NCI-H774 (cell line): ENCODE data around the gene DYNLL2.
A peak's percentile ranks its signal among the peaks of the same experiment; 100 is the strongest.
"Not testable (repeated sequence)": the region's sequence is repeated elsewhere in the genome, so short reads cannot be mapped to it uniquely, and the experiment has no call there.

Source experiments
- DNase-seq: peaks from one replicate; lab custom pipeline; 2025; lab: John Stamatoyannopoulos, UW

The DYNLL2 gene

GRCh38 chr17:58101898-58102297 lies 18.7 kb downstream of the DYNLL2 start:
- not testable (repeated sequence) for DNase-seq

DNA sequence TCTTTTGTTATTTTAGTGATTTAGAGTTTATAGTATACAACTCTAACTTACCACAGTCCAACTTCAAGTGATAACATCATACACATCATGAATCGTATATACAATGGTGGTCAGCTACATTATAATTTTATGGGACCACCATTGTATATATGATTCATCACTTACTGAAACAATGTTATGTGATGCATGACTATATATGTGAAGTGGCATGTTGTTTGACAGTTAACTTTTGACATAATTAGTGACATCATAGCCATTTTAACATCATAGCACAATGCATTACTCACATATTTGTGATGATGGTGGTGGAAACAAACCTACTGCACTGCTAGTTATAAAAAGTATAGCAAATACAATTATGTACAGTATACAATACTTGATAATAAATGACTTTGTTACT lies 21.9 kb downstream of the DYNLL2 start:
- DNase-seq = no peak

GRCh38 chr17:58107306-58107705 lies 24.1 kb downstream of the DYNLL2 start:
- DNase-seq = no peak

GRCh38 chr17:58109197-58109596 lies 26.0 kb downstream of the DYNLL2 start:
- DNase-seq = no peak

DNA sequence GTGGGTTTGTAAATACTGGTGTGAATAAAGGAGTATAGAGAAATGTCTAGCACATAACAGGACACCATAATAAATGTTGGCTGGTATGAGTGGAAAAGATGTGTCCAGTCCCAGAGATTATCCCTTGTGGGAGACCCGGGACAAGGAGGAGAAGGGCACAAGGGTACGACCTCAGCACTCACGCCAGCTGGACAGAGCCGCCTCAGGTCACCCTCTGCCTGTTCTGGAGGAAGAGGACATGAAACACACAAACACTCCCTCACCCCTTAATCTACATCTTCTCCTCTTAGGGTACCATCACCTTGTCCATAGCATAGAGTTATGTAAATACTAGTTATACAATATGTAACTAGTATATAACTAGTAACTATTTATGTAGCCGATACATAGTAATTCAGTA lies 26.8 kb downstream of the DYNLL2 start:
- DNase-seq = no peak

GRCh38 chr17:58111676-58112075 lies 28.5 kb downstream of the DYNLL2 start:
- DNase-seq = no peak

GRCh38 chr17:58112970-58113631 lies 29.9 kb downstream of the DYNLL2 start:
- peak; percentile 76 for DNase-seq

DNA sequence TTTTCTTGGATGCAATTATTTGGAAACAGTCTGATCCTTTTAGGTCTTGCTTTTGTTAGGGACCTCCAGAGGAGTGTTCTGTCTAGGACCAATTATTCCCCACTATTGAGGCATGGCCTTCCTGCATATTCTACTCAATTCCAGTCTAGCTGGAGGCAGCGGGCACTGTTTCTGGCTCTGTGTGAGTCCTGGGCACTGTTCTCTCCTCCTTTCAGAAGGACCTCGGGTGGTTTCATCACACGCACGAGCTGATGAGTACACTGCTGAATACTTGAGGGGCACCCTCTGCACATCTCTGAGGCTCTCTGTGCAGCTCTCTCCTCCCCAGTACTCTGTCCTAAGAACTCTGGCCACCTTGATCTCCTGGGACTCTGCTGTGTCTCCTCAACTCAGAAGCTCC lies 30.7 kb downstream of the DYNLL2 start:
- no peak for DNase-seq

DNA sequence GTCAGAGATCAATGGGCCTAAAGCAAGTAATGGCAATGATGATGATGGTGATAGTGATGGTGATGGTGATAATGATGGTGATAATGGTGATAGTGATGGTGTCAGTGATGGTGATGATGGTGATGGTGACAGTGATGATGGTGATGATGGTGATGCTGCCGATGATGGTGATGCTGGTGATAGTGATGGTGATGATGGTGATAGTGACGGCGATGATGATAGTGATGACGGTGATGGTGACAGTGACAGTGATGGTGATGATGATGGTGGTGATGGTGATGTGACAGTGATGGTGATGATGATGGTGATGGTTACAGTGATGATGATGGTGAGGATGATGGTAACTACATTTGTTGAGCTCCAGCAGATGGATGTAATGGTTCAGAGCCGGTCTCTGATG lies 34.2 kb downstream of the DYNLL2 start:
- no peak for DNase-seq

DNA sequence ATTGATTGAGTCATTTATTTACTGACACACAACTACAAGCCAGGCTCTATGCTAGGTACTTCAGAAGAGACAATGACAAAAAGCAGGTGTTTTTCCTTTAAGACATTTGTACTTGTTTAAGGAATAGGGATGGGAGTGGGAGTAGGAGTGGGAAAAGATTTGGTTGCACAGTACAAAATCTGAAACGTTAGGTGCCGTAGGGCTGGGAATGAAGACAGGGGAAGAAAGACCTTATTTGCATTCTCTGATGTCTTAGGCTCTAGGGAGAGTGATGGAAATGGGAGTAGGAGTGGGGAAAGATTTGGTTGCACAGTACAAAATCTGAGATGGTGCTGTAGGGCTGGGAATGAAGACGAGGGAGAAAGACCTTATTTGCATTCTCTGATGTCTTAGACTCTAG lies 36.3 kb downstream of the DYNLL2 start:
- DNase-seq = no peak

GRCh38 chr17:58120195-58120822 lies 37.1 kb downstream of the DYNLL2 start:
- no peak for DNase-seq

DNA sequence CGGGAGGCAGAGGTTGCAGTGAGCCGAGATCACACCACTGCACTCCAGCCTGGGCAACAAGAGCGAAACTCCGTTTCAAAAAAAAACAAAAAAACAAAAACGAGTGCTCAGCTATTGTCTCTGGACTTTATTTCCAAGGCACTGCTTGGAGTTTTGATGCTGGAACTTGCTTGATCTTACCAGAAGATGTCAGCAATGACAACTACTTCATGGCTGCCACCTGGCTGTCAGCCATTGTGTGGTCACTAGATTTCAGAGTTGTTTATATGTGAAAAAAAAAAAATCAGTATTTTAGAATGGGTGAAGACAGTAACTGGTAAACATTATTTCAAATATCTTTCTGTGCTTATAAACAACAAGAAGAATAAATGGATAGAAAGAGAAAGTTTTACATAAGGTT lies 38.7 kb downstream of the DYNLL2 start:
- DNase-seq = no peak

DNA sequence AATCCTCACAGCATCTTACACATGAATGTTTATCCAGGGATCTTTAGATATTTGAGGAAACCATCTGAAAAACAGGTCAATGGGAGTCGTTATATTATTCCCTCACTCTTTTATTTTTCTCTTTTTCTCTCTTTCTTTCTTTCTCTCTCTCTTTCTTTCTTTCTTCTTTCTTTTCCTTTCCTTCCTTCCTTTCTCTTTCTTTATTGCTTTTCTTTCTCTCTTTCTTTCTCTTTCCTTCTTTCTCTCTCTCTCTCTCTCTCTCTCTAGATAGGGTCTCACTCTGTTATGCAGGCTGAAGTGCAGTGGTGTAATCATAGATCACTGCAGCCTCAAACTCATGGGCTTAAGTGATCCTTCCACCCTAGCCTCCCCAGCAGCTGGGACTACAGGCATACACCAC lies 44.6 kb downstream of the DYNLL2 start:
- no peak for DNase-seq

- not testable (repeated sequence) for DNase-seq
These were observed 49.5 kb downstream of the DYNLL2 start for GRCh38 chr17:58132697-58133096.

DNA sequence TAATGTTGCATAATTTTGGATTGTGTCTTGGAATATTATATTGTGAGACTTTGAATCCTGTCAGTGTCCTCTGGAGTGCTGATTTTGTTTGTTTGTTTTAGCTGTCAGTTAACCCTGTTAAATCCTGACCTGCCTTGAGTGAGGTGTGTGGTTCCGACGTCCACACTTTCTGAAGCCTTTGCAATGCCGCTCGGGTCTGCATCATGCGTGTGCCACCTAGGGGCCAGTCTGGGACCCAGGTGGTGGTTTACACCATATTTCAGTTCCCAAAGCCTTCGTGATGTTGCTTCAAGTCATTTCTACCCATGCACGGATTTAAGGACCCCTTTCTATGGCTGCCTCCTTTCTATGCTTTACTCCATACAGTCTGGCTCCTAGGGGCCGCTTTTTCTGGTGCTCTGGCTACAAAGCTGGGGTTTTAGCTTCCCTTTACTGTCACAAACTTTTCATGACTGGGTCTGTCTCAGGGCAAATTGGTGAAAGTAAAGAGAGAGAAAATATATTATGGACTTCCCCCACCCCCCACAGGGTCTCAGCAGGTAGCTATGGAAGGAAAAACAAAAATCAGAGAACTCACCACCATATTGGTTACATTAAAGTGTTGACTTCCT lies 53.6 kb downstream of the DYNLL2 start:
- DNase-seq = no peak

GRCh38 chr17:58141505-58141904 lies 58.3 kb downstream of the DYNLL2 start:
- no peak for DNase-seq

GRCh38 chr17:58143335-58143734 lies 60.1 kb downstream of the DYNLL2 start:
- DNase-seq = not testable (repeated sequence)

DNA sequence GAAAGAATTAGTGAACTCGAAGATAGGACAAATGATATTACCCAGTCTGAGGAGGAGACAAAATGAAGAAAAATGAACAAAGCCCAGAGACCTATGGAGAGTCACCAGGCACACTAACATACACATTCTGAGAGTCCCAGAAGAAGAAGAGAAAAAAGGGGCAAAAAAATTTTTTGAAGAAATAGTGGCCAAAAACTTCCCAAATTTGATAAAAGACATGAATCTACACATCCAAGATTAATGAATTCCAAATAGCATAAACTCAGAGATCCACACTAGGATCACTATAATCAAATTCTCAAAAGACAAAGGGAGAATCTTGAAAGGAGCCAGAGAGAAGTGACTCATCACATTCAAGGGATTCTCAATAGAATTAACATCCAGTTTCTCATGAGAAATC lies 61.6 kb downstream of the DYNLL2 start:
- DNase-seq = no peak
